ENCODE results near the gene PRCD.
A peak's percentile ranks its signal among the peaks of the same experiment; 100 is the strongest.
"Not testable (repeated sequence)": the region's sequence is repeated elsewhere in the genome, so short reads cannot be mapped to it uniquely, and the experiment has no call there.

PRCD gene

GRCh38 chr17:76528528-76529223, 11.2 kb upstream of the PRCD start:
- DNase-seq: no peak

GRCh38 chr17:76529224-76530094, 10.4 kb upstream of the PRCD start:
- DNase-seq: peak in 1 of 2 donors; percentile 38

DNA sequence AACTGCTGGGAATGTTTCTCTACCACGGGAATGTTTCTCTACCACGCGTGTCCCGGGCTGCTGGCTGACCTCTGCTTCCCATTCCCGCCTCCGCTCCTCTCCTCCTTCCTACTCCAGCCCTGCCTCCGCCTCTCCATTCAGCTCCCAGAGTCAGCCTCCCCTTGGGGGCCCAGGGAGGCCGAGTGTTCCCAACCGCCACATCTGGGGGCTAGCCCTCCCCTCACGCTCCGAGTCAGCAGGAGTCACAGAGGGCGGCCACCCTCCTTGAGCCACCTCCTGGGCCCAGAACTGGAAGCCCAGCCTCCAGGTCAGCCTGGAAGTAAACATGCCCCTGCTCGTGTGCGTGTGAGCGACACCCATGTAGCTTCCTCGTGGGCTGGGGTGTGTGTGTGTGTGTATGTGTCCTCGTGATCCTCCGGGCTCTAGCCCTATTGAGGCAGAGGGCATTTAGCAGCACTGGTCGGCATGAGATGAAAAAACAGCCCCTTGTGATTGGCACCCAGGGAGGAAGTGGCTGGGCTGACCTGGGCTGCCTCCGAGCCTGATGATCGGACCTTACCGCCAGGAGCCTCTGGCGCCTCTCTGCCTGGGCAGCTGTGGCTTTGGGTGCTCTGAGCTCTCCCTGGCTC, 9.6 kb upstream of the PRCD start:
- no peak for DNase-seq

DNA sequence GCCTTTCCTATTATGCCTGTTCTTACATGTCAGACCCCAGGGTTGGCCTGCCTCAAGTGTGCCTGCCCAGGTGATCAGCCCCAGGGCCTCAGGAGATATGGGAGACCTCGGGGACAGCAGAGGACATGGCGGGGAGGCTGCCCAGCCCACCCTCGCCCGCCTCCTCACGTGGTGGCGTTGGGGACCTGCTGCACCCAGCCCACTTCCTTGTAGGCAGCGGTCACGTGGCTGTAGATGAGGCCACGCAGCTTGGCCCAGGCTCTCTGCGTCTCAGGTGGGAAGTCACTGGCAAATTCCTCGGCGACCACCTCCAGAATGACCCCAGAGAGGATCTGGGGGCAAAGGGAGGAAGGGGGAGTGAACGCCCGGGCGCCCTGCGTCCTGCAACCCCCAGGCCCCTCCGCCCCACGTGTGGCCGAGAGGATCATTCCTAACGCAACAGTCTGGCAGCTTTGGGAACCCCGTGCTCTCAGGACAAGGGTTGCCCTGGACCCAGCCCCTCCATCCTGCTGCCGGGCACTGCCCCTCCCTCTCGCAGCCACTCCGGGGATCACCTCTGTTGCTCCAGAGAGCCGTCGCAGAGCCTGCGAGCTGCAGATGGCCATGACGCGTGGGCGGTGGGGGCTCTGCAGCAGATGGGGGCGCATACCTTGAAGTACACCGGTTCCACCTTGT, 8.9 kb upstream of the PRCD start:
- DNase-seq: no peak

GRCh38 chr17:76531486-76532038, 8.3 kb upstream of the PRCD start:
- no peak for DNase-seq

GRCh38 chr17:76532072-76532651, 7.7 kb upstream of the PRCD start:
- no peak for DNase-seq

GRCh38 chr17:76533640-76534359, 6.0 kb upstream of the PRCD start:
- DNase-seq: not testable (repeated sequence)

- no peak for DNase-seq
Measured at GRCh38 chr17:76534831-76535732, 4.8 kb upstream of the PRCD start.

- DNase-seq: no peak
Measured at GRCh38 chr17:76535788-76536510, 3.9 kb upstream of the PRCD start.

- DNase-seq: no peak
Measured at GRCh38 chr17:76536511-76537287, 3.1 kb upstream of the PRCD start.

DNA sequence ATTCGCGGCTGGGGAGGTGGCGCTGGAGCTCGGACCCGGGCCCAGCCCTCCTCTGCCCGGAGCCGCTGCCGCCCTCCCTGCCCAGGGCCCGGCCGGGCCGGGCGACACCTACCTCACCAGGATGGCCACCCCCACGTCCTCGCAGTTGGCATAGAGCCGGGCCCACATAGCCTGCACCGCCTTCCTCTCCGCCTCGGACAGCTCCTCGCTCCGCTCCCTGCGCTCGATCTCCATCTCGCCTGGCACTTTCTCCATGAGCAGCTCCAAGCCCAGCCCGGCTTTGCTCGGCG, 2.6 kb upstream of the PRCD start:
- DNase-seq: no peak

DNA sequence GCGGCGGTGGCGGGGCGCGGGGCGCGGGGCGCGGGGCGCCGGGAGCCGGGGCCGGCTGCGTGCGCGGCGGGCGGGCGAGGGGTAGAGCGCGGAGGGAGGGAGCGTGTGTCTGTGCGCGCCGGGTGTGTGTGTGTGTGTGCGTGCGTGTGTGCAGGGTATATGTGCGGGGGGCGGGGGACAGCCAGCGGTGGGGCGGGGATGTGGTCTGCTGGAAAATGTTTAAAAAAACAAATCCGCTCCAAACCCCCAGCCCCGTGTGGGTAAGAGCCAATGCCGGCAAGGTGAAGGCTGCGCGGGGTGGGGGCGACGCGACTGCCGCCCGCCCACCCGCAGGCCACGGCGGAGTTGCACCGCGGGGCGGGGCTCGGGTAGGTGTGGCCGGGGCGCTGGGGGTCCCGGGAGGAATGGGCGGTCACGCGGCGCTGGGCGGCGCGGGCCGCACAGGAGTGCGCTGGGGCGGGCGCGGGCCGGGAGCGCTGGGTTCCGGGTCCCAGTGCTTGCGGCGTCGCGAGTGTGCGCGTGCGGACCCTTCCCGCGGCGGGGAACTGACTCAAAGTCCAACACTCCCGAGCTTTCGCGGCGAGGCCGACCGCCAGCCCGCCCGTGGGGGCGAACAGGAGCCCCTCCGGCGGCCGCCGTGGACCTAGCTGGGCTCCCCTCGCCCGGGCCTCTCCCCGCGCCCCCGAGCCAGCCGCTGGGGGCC, 2.1 kb upstream of the PRCD start, which contains the start of gene CYGB:
Gene CYGB, minus strand, starts transcription at position 132 of the 703 bp plus-strand sequence. CDS start 167 bp downstream, outside the sequence.
- DNase-seq: no peak

GRCh38 chr17:76538281-76538931, 1.4 kb upstream of the PRCD start:
- DNase-seq: no peak

DNA sequence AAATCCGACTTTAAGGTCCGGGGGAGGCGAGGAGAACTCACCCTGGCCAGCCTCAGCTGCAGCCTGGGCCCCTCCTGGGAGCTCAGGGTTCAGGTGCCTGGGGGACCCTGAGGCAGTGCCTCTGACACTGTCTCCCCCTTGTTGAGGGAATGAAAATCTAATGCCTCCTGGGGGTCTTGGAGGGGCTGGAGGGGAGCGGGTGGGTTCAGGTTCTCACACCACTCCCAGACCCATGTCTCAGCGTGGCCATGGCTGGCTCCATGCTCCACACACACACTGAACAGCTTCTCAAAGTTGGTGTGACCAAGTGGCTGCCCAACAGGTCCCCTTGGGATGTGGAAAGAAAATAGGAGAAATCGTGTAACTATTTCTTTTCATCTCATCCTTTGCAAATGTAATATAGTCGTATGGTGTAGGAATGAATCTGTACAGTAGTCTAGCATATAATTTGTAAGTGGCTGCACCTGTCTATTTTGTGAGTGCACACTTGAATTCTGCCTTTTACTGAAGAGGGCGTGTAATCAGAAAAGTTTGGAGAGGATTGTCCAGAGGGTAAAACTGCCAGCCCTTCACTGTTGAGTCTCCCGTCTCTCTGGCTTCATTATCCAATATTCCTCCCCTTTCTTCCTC, 788 bp upstream of the PRCD start:
- no peak for DNase-seq

GRCh38 chr17:76540381-76541300, 797 bp downstream of the PRCD start:
- DNase-seq: peak; percentile 95 to 98

DNA sequence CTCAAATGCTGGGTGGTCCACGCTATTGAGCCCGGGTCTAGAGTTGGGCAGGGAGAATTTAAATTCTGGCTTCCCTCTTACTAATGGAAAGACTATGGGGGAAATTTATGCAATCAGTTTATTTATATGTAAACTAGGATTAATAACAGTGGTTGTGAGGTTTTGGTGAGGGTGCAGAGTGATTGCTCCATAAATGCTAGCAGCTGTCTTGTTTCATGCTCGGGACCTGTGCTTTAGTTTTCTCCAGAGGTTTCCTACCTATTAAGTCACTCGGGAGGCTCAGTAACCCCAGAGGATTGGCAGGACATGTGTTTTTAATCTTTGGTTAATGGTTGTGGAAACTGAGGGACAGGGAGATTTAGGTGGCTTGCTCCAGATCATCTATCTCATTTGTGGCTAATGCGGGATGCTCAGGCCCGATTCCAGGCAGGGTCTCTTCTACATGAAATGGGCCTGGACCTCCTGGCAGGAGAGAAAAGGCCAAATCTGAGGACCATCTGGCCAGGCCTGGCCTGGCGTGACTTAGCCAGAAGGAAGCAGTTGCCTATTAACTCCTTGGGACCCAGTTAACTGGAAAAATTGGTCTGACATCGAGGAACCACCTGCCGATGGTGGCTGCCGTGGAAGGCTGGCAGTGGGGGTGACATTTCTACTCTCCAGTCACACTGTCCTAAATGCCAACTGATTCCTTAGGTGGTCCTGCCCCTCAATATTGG, 2.1 kb downstream of the PRCD start:
- no peak for DNase-seq
